HAP-1 (cell line): ENCODE data around the gene CLDN6.
A peak's percentile ranks its signal among the peaks of the same experiment; 100 is the strongest.

ENCODE experiments used
- DNase-seq, 2 experiments: peaks; one replicate each; pipeline ENCODE4 v3.0.0-alpha.2; 2016 to 2020; ENCODE audit warnings: low spot score in 2 of 2
- H3K27me3 ChIP-seq: fragments of 250-450 bp; sonication (Bioruptor Pico); 2 replicates; pipeline ENCODE4 v1.5.1; 2020; ENCODE audit warnings: low read depth, mild to moderate bottlenecking, moderate library complexity
- H3K36me3 ChIP-seq: fragments of 250-450 bp; sonication (Bioruptor Pico); replicated peaks from 2 replicates; pipeline ENCODE4 v1.5.1; 2020; ENCODE audit warnings: mild to moderate bottlenecking
- H3K4me1 ChIP-seq: fragments of 250-450 bp; sonication (Bioruptor Pico); 2 replicates; pipeline ENCODE4 v1.5.1; 2020; ENCODE audit warnings: mild to moderate bottlenecking
- H3K4me3 ChIP-seq: fragments of 250-450 bp; sonication (Bioruptor Pico); 2 replicates; pipeline ENCODE4 v1.5.1; 2020; ENCODE audit warnings: mild to moderate bottlenecking, moderate library complexity
- H3K9me3 ChIP-seq: fragments of 250-450 bp; sonication (Bioruptor Pico); 2 replicates; pipeline ENCODE4 v1.5.1; 2020; ENCODE audit warnings: mild to moderate bottlenecking, moderate library complexity
- in situ Hi-C: fragments of 300-500 bp; cut with MboI; formaldehyde crosslinking; loops from 3 replicates; pipeline ENCODE4 v1.14.3; 2020; ENCODE audit warnings: low sequenced_read_pairs, inconsistent platforms, mixed read lengths

The CLDN6 gene

GRCh38 chr16:2977440-2977839 lies 40.5 kb downstream of the CLDN6 start:
- Histone ChIP-seq H3K27me3 (no peaks in the 10 kb centered on the region), H3K4me3 (no peak overlapping the region), H3K4me1 (peaks cover 30% of the 10 kb centered on the region), H3K9me3 (no peaks in the 10 kb centered on the region), H3K36me3 (peaks cover 70% of the 10 kb centered on the region)
- DNase-seq: no peak
- in situ Hi-C loops: no loop called here

GRCh38 chr16:2976673-2977072 lies 41.3 kb downstream of the CLDN6 start:
- Histone ChIP-seq H3K27me3 (no peaks in the 10 kb centered on the region), H3K9me3 (no peaks in the 10 kb centered on the region), H3K4me3 (no peak overlapping the region), H3K4me1 (peaks cover 28% of the 10 kb centered on the region), H3K36me3 (peaks cover 78% of the 10 kb centered on the region)
- no peak for DNase-seq
- in situ Hi-C loops: no loop called here

- Histone ChIP-seq H3K4me3 (no peak overlapping the region), H3K9me3 (no peaks in the 10 kb centered on the region), H3K36me3 (peaks cover 82% of the 10 kb centered on the region), H3K27me3 (no peaks in the 10 kb centered on the region), H3K4me1 (peaks cover 24% of the 10 kb centered on the region)
- no peak for DNase-seq
- in situ Hi-C loops: no loop called here
Observed at GRCh38 chr16:2976201-2976600, 41.8 kb downstream of the CLDN6 start.

DNA sequence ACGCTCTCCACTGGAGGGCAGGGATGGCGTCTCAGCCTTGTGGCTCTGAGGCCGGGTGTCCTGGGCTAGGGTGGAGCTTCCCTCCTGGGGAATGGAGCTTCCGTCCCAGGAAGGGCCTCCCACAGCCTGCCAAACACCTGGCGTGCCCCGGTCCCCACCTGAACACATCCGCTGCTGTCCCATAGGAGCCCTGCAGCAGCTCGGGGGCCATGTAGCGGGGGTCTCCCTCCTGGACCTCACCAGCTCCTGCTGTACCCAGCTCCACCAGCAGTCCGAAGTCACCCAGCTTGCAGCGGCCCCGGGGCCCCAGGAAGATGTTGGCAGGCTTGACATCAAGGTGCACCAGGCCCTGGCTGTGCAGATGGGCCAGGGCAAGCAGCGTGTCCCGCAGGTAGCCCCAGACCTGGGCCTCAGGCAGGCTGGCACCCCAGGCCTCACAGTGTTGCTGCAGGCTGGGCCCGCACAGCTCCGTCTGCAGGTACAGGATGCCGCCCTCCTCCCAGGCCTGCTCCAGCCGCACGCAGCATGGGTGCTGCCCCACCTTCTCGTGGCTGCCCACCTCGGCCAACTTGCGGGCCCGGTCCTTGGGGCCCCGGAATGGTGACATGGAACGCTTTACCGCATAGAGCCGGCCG lies 42.7 kb downstream of the CLDN6 start:
- Histone ChIP-seq H3K4me3 (no peak overlapping the region), H3K4me1 (peaks cover 23% of the 10 kb centered on the region), H3K36me3 (peaks cover 92% of the 10 kb centered on the region), H3K27me3 (no peaks in the 10 kb centered on the region), H3K9me3 (no peaks in the 10 kb centered on the region)
- DNase-seq: no peak
- in situ Hi-C loops: no loop called here

GRCh38 chr16:2974319-2975056 lies 43.5 kb downstream of the CLDN6 start:
- Histone ChIP-seq H3K36me3 (peaks cover 97% of the 10 kb centered on the region), H3K9me3 (no peaks in the 10 kb centered on the region), H3K27me3 (no peaks in the 10 kb centered on the region), H3K4me1 (peaks cover 22% of the 10 kb centered on the region), H3K4me3 (no peak overlapping the region)
- DNase-seq: no peak
- in situ Hi-C loops: loop anchor here (5.0 kb wide), 1 partner anchor 48 kb away; the partner anchor contains the start of genes HCFC1R1, THOC6 and TNFRSF12A

DNA sequence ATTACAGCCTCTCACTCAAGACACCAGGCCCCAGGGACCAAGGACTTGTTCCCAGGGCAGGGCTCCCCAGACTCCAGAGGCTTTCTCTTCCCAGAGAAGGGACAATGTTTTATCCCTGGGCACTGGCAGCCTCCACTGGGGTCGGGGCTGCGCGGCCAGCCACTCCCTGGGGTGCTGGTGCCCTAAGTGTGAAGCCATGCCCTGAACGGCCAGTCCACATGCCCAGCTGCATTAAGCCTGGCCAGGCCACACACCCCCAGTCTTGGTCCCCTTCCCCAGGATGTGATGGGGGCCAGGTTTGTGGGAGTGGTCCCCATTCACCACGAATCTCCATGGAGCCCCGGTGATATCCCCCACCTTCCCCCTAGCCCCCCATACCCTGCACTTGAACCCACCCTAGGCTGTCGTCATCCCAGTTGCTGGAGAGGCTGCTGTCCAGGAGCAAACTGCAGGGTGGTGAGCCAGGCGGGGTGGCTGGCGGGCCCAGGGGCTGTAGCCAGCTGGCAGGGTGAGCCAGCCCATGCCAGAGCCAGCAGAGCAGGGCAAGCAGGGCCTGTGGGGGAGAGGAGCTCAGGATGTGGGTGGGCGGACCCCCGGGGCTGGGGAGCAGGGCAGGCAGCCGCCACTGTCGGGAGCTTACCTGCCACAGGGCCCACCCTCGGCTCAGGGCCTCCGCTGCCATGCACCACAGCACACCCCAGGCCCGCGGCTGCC lies 44.2 kb downstream of the CLDN6 start:
- H3K27me3 ChIP-seq: no peaks in the 10 kb centered on the region
- no peaks in the 10 kb centered on the region for H3K9me3 ChIP-seq
- peaks cover 17% of the 10 kb centered on the region for H3K4me1 ChIP-seq
- no peak overlapping the region for H3K4me3 ChIP-seq
- DNase-seq: peak in 1 of 2 experiments; percentile 31
- peaks cover 93% of the 10 kb centered on the region for H3K36me3 ChIP-seq
- in situ Hi-C loops: loop anchor here (5.0 kb wide), 1 partner anchor 49 kb away; the partner anchor contains the start of genes HCFC1R1, THOC6 and TNFRSF12A

GRCh38 chr16:2973093-2973492 lies 44.9 kb downstream of the CLDN6 start:
- Histone ChIP-seq H3K9me3 (no peaks in the 10 kb centered on the region), H3K36me3 (peaks cover 86% of the 10 kb centered on the region), H3K4me1 (peaks cover 17% of the 10 kb centered on the region), H3K4me3 (no peak overlapping the region), H3K27me3 (no peaks in the 10 kb centered on the region)
- in situ Hi-C loops: loop anchor here (5.0 kb wide), 1 partner anchor 49 kb away; the partner anchor contains the start of genes HCFC1R1, THOC6 and TNFRSF12A
- DNase-seq: peak in 1 of 2 experiments; percentile 44

- peak in 1 of 2 experiments; percentile 45 for DNase-seq
- Histone ChIP-seq H3K4me3 (no peak overlapping the region), H3K36me3 (peaks cover 77% of the 10 kb centered on the region), H3K9me3 (no peaks in the 10 kb centered on the region), H3K4me1 (peaks cover 18% of the 10 kb centered on the region), H3K27me3 (no peaks in the 10 kb centered on the region)
- in situ Hi-C loops: loop anchor here (5.0 kb wide), 1 partner anchor 50 kb away; the partner anchor contains the start of genes HCFC1R1, THOC6 and TNFRSF12A
Observed at GRCh38 chr16:2971985-2972784, 45.8 kb downstream of the CLDN6 start.

- H3K4me3 ChIP-seq: peak overlapping the region; percentile 93
- peaks cover 18% of the 10 kb centered on the region for H3K4me1 ChIP-seq
- H3K9me3 ChIP-seq: no peaks in the 10 kb centered on the region
- no peaks in the 10 kb centered on the region for H3K27me3 ChIP-seq
- in situ Hi-C loops: loop anchor here (5.0 kb wide), 1 partner anchor 51 kb away; the partner anchor contains the start of genes HCFC1R1, THOC6 and TNFRSF12A
- peaks cover 69% of the 10 kb centered on the region for H3K36me3 ChIP-seq
- DNase-seq: peak in 1 of 2 experiments; percentile 34
Observed at GRCh38 chr16:2971134-2971984, 46.6 kb downstream of the CLDN6 start.

GRCh38 chr16:2970563-2970962 lies 47.4 kb downstream of the CLDN6 start:
- DNase-seq: peak in 1 of 2 experiments; percentile 32
- in situ Hi-C loops: loop anchor here (5.0 kb wide), 1 partner anchor 52 kb away; the partner anchor contains the start of genes HCFC1R1, THOC6 and TNFRSF12A
- peaks cover 18% of the 10 kb centered on the region for H3K4me1 ChIP-seq

DNA sequence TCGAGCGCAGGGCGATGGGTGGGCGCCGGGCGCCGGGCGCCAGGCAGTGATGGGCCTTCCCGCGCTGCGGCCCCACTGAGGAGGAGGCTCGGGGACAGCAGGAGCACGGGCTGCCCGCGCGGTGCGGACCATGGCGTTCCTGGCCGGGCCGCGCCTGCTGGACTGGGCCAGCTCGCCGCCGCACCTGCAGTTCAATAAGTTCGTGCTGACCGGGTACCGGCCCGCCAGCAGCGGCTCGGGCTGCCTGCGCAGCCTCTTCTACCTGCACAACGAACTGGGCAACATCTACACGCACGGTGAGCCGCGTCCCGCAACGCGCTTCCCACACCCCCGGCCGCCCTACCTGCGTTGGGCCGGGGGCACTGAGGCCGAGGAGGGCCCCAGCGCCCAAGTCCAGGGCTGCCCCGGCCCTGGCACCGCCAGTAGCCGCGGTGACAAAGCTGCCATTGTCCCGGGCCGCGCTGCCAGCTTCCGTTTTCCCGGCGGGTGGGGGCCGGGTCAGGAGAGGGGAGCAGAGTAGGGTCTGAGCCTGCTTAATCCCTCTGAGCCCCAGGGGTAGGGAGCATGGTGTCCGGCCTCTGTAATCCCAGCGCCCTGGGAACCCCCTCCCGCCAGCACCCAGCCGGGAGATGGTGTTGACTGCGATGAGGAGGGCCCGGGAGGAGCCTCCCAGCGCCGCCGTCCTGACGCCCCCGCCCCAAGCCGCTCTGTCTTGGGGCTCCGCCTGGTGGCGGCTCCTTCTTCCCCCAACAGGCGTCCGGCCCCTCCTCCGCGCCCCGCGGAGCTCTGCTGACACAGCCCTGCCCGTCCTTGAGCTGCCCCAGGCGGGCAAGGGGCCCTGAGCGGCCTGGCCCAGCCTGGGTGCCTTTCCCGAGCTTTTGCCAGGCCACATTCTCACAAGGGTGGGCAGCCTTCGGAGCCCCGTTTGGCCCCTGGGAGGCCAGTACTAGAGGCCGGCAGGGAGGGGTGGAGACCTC lies 48.1 kb downstream of the CLDN6 start:
- H3K4me1 ChIP-seq: peaks cover 21% of the 10 kb centered on the region
- in situ Hi-C loops: loop anchor here (5.0 kb wide), 1 partner anchor 52 kb away; the partner anchor contains the start of genes HCFC1R1, THOC6 and TNFRSF12A
- peak; percentile 59 to 85 for DNase-seq
- H3K9me3 ChIP-seq: no peaks in the 10 kb centered on the region
- H3K36me3 ChIP-seq: peaks cover 54% of the 10 kb centered on the region
- no peaks in the 10 kb centered on the region for H3K27me3 ChIP-seq
- peak overlapping the region; percentile 93 for H3K4me3 ChIP-seq

More at GRCh38 chr16:2970563-2970962, 47.4 kb downstream of the CLDN6 start:
- no peaks in the 10 kb centered on the region for H3K9me3 ChIP-seq
- H3K36me3 ChIP-seq: peaks cover 61% of the 10 kb centered on the region
- no peaks in the 10 kb centered on the region for H3K27me3 ChIP-seq
- peak overlapping the region; percentile 93 for H3K4me3 ChIP-seq
